Fibroblast of lung (primary cell): ENCODE measurements around the gene XPO6. TPM values are rescaled to one million over a fixed set of nuclear protein-coding genes. Genes with fewer than 3 reads are reported as not detected.

ENCODE experiments used
- DNase-seq, 2 donors: peaks; one replicate each; pipeline versions ENCODE4 v3.0.0 to v3.0.0-alpha.2; 2010; ENCODE audit warnings: low read depth in 2 of 2
- H2AFZ ChIP-seq: 2 replicates; pipeline ENCODE4 v1.5.1; 2012; ENCODE audit warnings: low read length, control low read depth, inconsistent platforms
- H3K27ac ChIP-seq: 2 replicates; pipeline ENCODE4 v1.5.1; 2011; ENCODE audit warnings: low read length, control low read depth; ENCODE audit not compliant: insufficient read depth
- H3K27me3 ChIP-seq: 2 replicates; pipeline ENCODE4 v1.5.1; 2011; ENCODE audit warnings: mild to moderate bottlenecking, low read length; ENCODE audit not compliant: control insufficient read depth, insufficient read depth
- H3K36me3 ChIP-seq: 2 replicates; pipeline ENCODE4 v1.5.1; 2011; ENCODE audit warnings: low read length; ENCODE audit not compliant: control insufficient read depth, insufficient read depth
- H3K4me1 ChIP-seq: 2 replicates; pipeline ENCODE4 v1.5.1; 2011; ENCODE audit warnings: low read length; ENCODE audit not compliant: control insufficient read depth, insufficient read depth; ENCODE audit errors: extremely low read depth
- H3K4me2 ChIP-seq: 2 replicates; pipeline ENCODE4 v1.5.1; 2011; ENCODE audit warnings: low read length, control low read depth; ENCODE audit not compliant: insufficient read depth; ENCODE audit errors: extremely low read depth
- H3K4me3 ChIP-seq, 4 experiments: fragments of 200-600 bp in 1 of 4; sonication (generic) in 1 of 4; replicated peaks in 1 of 4; 2 replicates each; pipeline ENCODE4 v1.5.1; 2011 to 2016; ENCODE audit warnings: low read length in 4 of 4, low read depth in 3 of 4, mild to moderate bottlenecking in 3 of 4, control low read depth in 2 of 4, inconsistent platforms in 1 of 4, mixed read lengths in 1 of 4; ENCODE audit not compliant: insufficient read depth in 1 of 4; ENCODE audit errors: control extremely low read depth in 1 of 4
- H3K79me2 ChIP-seq: 2 replicates; pipeline ENCODE4 v1.5.1; 2012; ENCODE audit warnings: mild to moderate bottlenecking, low read length, inconsistent platforms; ENCODE audit not compliant: control insufficient read depth, insufficient read depth
- H3K9ac ChIP-seq: 2 replicates; pipeline ENCODE4 v1.5.1; 2011; ENCODE audit warnings: mild to moderate bottlenecking, low read length, control low read depth; ENCODE audit not compliant: insufficient read depth
- H3K9me3 ChIP-seq: 2 replicates; pipeline ENCODE4 v1.5.1; 2012; ENCODE audit warnings: low read depth, low read length; ENCODE audit not compliant: control insufficient read depth, insufficient read depth
- H4K20me1 ChIP-seq: 2 replicates; pipeline ENCODE4 v1.5.1; 2011; ENCODE audit warnings: low read length; ENCODE audit not compliant: control insufficient read depth, insufficient read depth; ENCODE audit errors: extremely low read depth
- CTCF ChIP-seq, 2 donors: IDR thresholded peaks in 1 of 2; conservative IDR thresholded peaks in 1 of 2; 1 replicate in 1 of 2; 2 replicates in 1 of 2; pipeline ENCODE4 v1.5.1; 2011 to 2012; ENCODE audit warnings: low read length in 2 of 2, control low read depth in 1 of 2, inconsistent platforms in 1 of 2, low read depth in 1 of 2, mild to moderate bottlenecking in 1 of 2
- EZH2 ChIP-seq: IDR thresholded peaks from 2 replicates; pipeline ENCODE4 v1.5.1; 2012; ENCODE audit warnings: low read length, control low read depth, mild to moderate bottlenecking; ENCODE audit errors: missing control alignments
- polyA plus RNA-seq, 2 donors: library from polyadenylated mRNA; depleted of rRNA in 1 of 2; stranded (reverse) in 1 of 2; unstranded in 1 of 2; fragments of >200 nt; gene quantifications; 2 replicates each; pipeline ENCODE4 v1.2.1, GENCODE V29; 2011 to 2012; ENCODE audit warnings: missing spikeins in 1 of 2
- total RNA-seq: library from RNA; depleted of rRNA; stranded (reverse); fragments of >200 nt; gene quantifications from 2 replicates; pipeline ENCODE4 v1.2.1, GENCODE V29; 2014

Gene XPO6
- total and polyA plus RNA-seq, 2 donors (not counting 1 experiment from before 2014, with no cell fraction given), result 134 to 185 TPM

GRCh38 chr16:28112908-28113307 lies 98.9 kb downstream of the XPO6 start:
- Histone ChIP-seq H4K20me1 (no peaks in the 10 kb centered on the region), H3K9ac (no peak overlapping the region), H3K4me1 (no peaks in the 10 kb centered on the region), H3K4me3 (no peak overlapping the region), H3K36me3 (peaks cover 17% of the 10 kb centered on the region), H3K27ac (no peak overlapping the region), H3K79me2 (peaks cover 7% of the 10 kb centered on the region), H3K4me2 (no peak overlapping the region), H3K9me3 (no peaks in the 10 kb centered on the region), H2AFZ (no peak overlapping the region), H3K27me3 (no peaks in the 10 kb centered on the region)
- no peak for DNase-seq
- TF ChIP-seq CTCF (conservative IDR thresholded peaks at IDR 0.05 in 1 of 2, IDR thresholded peaks at IDR 0.05 in 1 of 2; ENCODE audit: low read depth in 1 of 2, low read length in 2 of 2), result no peak
- no peak for TF ChIP-seq EZH2

DNA sequence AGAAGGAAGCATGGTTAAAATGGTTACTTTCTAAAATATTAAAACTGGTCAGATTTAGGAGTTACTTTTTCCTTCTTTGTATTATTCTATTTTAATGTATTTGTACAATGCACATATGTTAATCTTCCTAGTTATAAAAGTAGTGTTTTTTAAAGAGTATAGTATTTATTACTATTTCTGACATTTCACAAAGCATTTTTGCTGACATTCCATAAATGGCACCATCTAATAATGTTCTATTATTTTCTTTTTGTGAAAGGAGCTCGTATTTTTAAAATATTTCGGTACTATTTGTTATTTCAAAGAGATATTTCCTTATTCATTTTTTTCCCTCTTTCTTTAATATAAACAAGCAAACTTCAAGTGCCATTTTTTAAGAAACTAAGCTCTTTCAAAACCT lies 100.8 kb downstream of the XPO6 start:
- no peak for DNase-seq
- Histone ChIP-seq H4K20me1 (no peaks in the 10 kb centered on the region), H3K27me3 (no peaks in the 10 kb centered on the region), H3K79me2 (peaks cover 7% of the 10 kb centered on the region), H3K4me2 (no peak overlapping the region), H2AFZ (no peak overlapping the region), H3K27ac (no peak overlapping the region), H3K36me3 (peaks cover 30% of the 10 kb centered on the region), H3K9me3 (no peaks in the 10 kb centered on the region), H3K9ac (no peak overlapping the region), H3K4me3 (no peak overlapping the region), H3K4me1 (no peaks in the 10 kb centered on the region)
- TF ChIP-seq CTCF (conservative IDR thresholded peaks at IDR 0.05 in 1 of 2, IDR thresholded peaks at IDR 0.05 in 1 of 2; ENCODE audit: low read depth in 1 of 2, low read length in 2 of 2) (no peak), EZH2 (no peak)

DNA sequence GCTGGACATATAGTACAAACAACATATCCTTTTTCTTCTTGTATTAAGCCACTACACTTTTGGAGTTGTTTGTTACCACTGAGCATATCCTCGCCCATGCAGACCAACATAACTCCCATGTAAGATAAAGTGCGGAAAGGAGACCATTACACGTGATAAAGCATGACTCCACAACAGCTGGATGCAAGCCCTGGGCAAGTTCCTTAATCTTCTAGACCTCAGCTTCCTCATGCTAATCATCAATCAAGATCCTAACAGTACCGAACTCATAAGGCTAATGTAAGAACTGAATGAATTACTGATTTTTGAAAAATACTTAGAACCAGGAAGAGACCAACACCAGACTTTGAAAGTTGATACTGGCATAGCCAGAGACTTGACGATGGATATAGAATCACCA lies 101.3 kb downstream of the XPO6 start:
- H3K9ac ChIP-seq, result no peak overlapping the region
- peaks cover 32% of the 10 kb centered on the region for H3K36me3 ChIP-seq
- no peak overlapping the region for H3K27ac ChIP-seq
- DNase-seq, result no peak
- H3K27me3 ChIP-seq, result no peaks in the 10 kb centered on the region
- H3K9me3 ChIP-seq, result no peaks in the 10 kb centered on the region
- H3K4me1 ChIP-seq, result no peaks in the 10 kb centered on the region
- no peak overlapping the region for H3K4me3 ChIP-seq
- no peak overlapping the region for H2AFZ ChIP-seq
- no peak overlapping the region for H3K4me2 ChIP-seq
- TF ChIP-seq EZH2 (no peak), CTCF (conservative IDR thresholded peaks at IDR 0.05 in 1 of 2, IDR thresholded peaks at IDR 0.05 in 1 of 2; ENCODE audit: low read depth in 1 of 2, low read length in 2 of 2) (no peak)
- H4K20me1 ChIP-seq, result no peaks in the 10 kb centered on the region
- peaks cover 7% of the 10 kb centered on the region for H3K79me2 ChIP-seq
